MM.1S (cell line): Measurements from ENCODE around the gene ITM2C.

ENCODE experiments used
- DNase-seq: peaks from one replicate; pipeline ENCODE4 v3.0.0-alpha.2; 2015
- H2AFZ ChIP-seq: fragments of 300-600 bp; sonication (generic); 2 replicates; pipeline ENCODE4 v1.6.0; 2016; ENCODE audit warnings: antibody characterized with exemption, low read length
- H3F3A ChIP-seq: fragments of 300-600 bp; sonication (generic); 2 replicates; pipeline ENCODE4 v1.6.1; 2016; ENCODE audit warnings: mild to moderate bottlenecking, antibody characterized with exemption, low read length, moderate library complexity, mixed read lengths; ENCODE audit not compliant: insufficient read depth
- H3K27ac ChIP-seq: fragments of 300-600 bp; sonication (generic); 2 replicates; pipeline ENCODE4 v1.5.1; 2016; ENCODE audit warnings: mild to moderate bottlenecking, low read length
- H3K27me3 ChIP-seq: fragments of 300-600 bp; sonication (generic); replicated peaks from 2 replicates; pipeline ENCODE4 v1.6.0; 2016; ENCODE audit warnings: low read length; ENCODE audit not compliant: insufficient read depth
- H3K36me3 ChIP-seq: fragments of 300-600 bp; sonication (generic); replicated peaks from 2 replicates; pipeline ENCODE4 v1.6.1; 2016; ENCODE audit warnings: mild to moderate bottlenecking, low read length, mixed read lengths; ENCODE audit not compliant: insufficient read depth
- H3K4me1 ChIP-seq: fragments of 300-600 bp; sonication (generic); 2 replicates; pipeline ENCODE4 v1.6.1; 2016; ENCODE audit warnings: low read length, mixed read lengths
- H3K4me2 ChIP-seq: fragments of 300-600 bp; sonication (generic); 2 replicates; pipeline ENCODE4 v1.6.0; 2016; ENCODE audit warnings: low read depth, low read length
- H3K4me3 ChIP-seq: fragments of 300-600 bp; sonication (generic); 2 replicates; pipeline ENCODE4 v1.5.1; 2016; ENCODE audit warnings: low read length, mixed read lengths
- H3K79me2 ChIP-seq: fragments of 300-600 bp; sonication (generic); 2 replicates; pipeline ENCODE4 v1.6.1; 2016; ENCODE audit warnings: mixed run types, low read length, mixed read lengths
- H3K9ac ChIP-seq: fragments of 300-600 bp; sonication (generic); 2 replicates; pipeline ENCODE4 v1.6.1; 2016; ENCODE audit warnings: low read length, mixed read lengths
- H3K9me2 ChIP-seq: fragments of 300-600 bp; sonication (generic); replicated peaks from 2 replicates; pipeline ENCODE4 v1.6.1; 2016; ENCODE audit warnings: mild to moderate bottlenecking, low read length, mixed read lengths; ENCODE audit not compliant: insufficient read depth
- H3K9me3 ChIP-seq: fragments of 300-600 bp; sonication (generic); replicated peaks from 2 replicates; pipeline ENCODE4 v1.6.1; 2016; ENCODE audit warnings: mild to moderate bottlenecking, low read length, mixed read lengths; ENCODE audit not compliant: insufficient read depth
- H4K20me1 ChIP-seq: fragments of 300-600 bp; sonication (generic); 2 replicates; pipeline ENCODE4 v1.6.1; 2016; ENCODE audit warnings: mild to moderate bottlenecking, low read length, moderate library complexity, mixed read lengths; ENCODE audit not compliant: insufficient read depth
- CTCF ChIP-seq: fragments of 300-600 bp; sonication (generic); IDR thresholded peaks from 2 replicates; pipeline ENCODE4 v1.5.1; 2016; ENCODE audit warnings: antibody characterized with exemption, low read length, mixed read lengths
- EZH2 ChIP-seq: fragments of 300-600 bp; sonication (generic); optimal IDR thresholded peaks from 2 replicates; pipeline ENCODE3; 2017; ENCODE audit warnings: low read depth, mild to moderate bottlenecking, antibody characterized with exemption, low read length, mixed read lengths
- EZH2phosphoT487 ChIP-seq: fragments of 300-600 bp; sonication (generic); IDR thresholded peaks from 2 replicates; pipeline ENCODE4 v1.6.1; 2018; ENCODE audit warnings: antibody characterized with exemption, low read length

Gene ITM2C

GRCh38 chr2:230875347-230876315 is 10.9 kb downstream of the ITM2C start:
- Histone ChIP-seq H3K4me2 (no peak overlapping the region), H3F3A (peaks cover 55% of the 10 kb centered on the region), H3K79me2 (peaks cover 62% of the 10 kb centered on the region), H3K27me3 (no peaks in the 10 kb centered on the region), H3K9me3 (no peaks in the 10 kb centered on the region), H3K4me3 (no peak overlapping the region), H3K27ac (no peak overlapping the region), H4K20me1 (no peaks in the 10 kb centered on the region), H3K36me3 (peaks cover 21% of the 10 kb centered on the region), H2AFZ (no peak overlapping the region), H3K9me2 (no peaks in the 10 kb centered on the region), H3K4me1 (peaks cover 35% of the 10 kb centered on the region), H3K9ac (no peak overlapping the region)
- TF ChIP-seq EZH2 (no peak), CTCF (no peak), EZH2phosphoT487 (no peak)
- no peak for DNase-seq

- H3K9me3 ChIP-seq, result no peaks in the 10 kb centered on the region
- no peak for DNase-seq
- peaks cover 46% of the 10 kb centered on the region for H3K79me2 ChIP-seq
- H3K9ac ChIP-seq, result no peak overlapping the region
- H3F3A ChIP-seq, result peaks cover 47% of the 10 kb centered on the region
- no peak overlapping the region for H3K4me3 ChIP-seq
- H4K20me1 ChIP-seq, result no peaks in the 10 kb centered on the region
- H3K9me2 ChIP-seq, result no peaks in the 10 kb centered on the region
- TF ChIP-seq CTCF (no peak), EZH2phosphoT487 (no peak), EZH2 (no peak)
- H3K36me3 ChIP-seq, result peaks cover 21% of the 10 kb centered on the region
- no peaks in the 10 kb centered on the region for H3K27me3 ChIP-seq
- no peak overlapping the region for H3K27ac ChIP-seq
- peaks cover 26% of the 10 kb centered on the region for H3K4me1 ChIP-seq
- H3K4me2 ChIP-seq, result no peak overlapping the region
- H2AFZ ChIP-seq, result no peak overlapping the region
Measured at GRCh38 chr2:230877116-230877758, 12.5 kb downstream of the ITM2C start.

DNA sequence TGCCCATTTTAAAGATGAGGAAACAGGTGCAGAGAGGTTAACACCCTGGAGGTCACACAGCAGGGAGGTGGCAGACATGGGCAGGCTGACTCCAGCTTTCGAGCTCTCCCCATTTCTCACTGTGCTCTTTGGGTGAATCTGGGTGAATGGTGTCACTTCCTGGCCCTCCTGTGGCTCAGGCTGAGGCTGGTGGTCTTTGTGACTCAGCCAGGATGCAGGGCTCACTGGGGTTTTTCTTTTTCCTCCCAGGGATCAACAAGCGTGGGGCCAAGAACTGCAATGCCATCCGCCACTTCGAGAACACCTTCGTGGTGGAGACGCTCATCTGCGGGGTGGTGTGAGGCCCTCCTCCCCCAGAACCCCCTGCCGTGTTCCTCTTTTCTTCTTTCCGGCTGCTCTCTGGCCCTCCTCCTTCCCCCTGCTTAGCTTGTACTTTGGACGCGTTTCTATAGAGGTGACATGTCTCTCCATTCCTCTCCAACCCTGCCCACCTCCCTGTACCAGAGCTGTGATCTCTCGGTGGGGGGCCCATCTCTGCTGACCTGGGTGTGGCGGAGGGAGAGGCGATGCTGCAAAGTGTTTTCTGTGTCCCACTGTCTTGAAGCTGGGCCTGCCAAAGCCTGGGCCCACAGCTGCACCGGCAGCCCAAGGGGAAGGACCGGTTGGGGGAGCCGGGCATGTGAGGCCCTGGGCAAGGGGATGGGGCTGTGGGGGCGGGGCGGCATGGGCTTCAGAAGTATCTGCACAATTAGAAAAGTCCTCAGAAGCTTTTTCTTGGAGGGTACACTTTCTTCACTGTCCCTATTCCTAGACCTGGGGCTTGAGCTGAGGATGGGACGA is 13.2 kb downstream of the ITM2C start:
- Histone ChIP-seq H3K27me3 (no peaks in the 10 kb centered on the region), H4K20me1 (no peaks in the 10 kb centered on the region), H3K4me2 (no peak overlapping the region)

More for the DNA sequence above, 13.2 kb downstream of the ITM2C start:
- Histone ChIP-seq H3K9me3 (no peaks in the 10 kb centered on the region), H3K9ac (no peak overlapping the region), H3K79me2 (peaks cover 42% of the 10 kb centered on the region), H2AFZ (no peak overlapping the region), H3K4me3 (no peak overlapping the region), H3K9me2 (no peaks in the 10 kb centered on the region), H3K4me1 (peaks cover 23% of the 10 kb centered on the region), H3F3A (peaks cover 43% of the 10 kb centered on the region), H3K27ac (no peak overlapping the region), H3K36me3 (peaks cover 21% of the 10 kb centered on the region)
- DNase-seq, result no peak
- no peak for TF ChIP-seq EZH2
- no peak for TF ChIP-seq EZH2phosphoT487
- TF ChIP-seq CTCF, result no peak
